GM12865 (cell line): ENCODE data around the gene HELQ.
A peak's percentile ranks its signal among the peaks of the same experiment; 100 is the strongest.

Experiments used
- DNase-seq: peaks from one replicate; pipeline ENCODE4 v3.0.0; 2010; ENCODE audit warnings: low read depth
- H3K4me3 ChIP-seq: 2 replicates; pipeline ENCODE4 v1.5.1; 2011; ENCODE audit warnings: mild to moderate bottlenecking, low read depth, low read length, control low read depth
- CTCF ChIP-seq: IDR thresholded peaks from 2 replicates; pipeline ENCODE4 v1.5.1; 2011; ENCODE audit warnings: low read length, control low read depth, low read depth, inconsistent platforms; ENCODE audit not compliant: insufficient read depth; ENCODE audit errors: missing control alignments

HELQ gene

GRCh38 chr4:83490876-83491450, 35.3 kb upstream of the HELQ start:
- no peak overlapping the region for H3K4me3 ChIP-seq
- TF ChIP-seq CTCF, result peak; percentile 85
- DNase-seq, result peak; percentile 41

- TF ChIP-seq CTCF, result no peak
- no peak overlapping the region for H3K4me3 ChIP-seq
- no peak for DNase-seq
Measured at GRCh38 chr4:83489711-83490326, 34.2 kb upstream of the HELQ start.

GRCh38 chr4:83486457-83487129, 31.0 kb upstream of the HELQ start:
- no peak for TF ChIP-seq CTCF

GRCh38 chr4:83484500-83485461, 29.2 kb upstream of the HELQ start, which contains the start of gene ABRAXAS1:
ABRAXAS1 (minus strand) TSS chr4:83485100; CDS start chr4:83485072, 28 bp downstream.
- peak; percentile 96 for DNase-seq
- peak within 1 kb of the TSS; percentile 92 for H3K4me3 ChIP-seq
- no peak for TF ChIP-seq CTCF

More at GRCh38 chr4:83486457-83487129, 31.0 kb upstream of the HELQ start:
- no peak for DNase-seq
- no peak overlapping the region for H3K4me3 ChIP-seq

GRCh38 chr4:83473966-83474365, 18.3 kb upstream of the HELQ start:
- no peak for DNase-seq
- no peak overlapping the region for H3K4me3 ChIP-seq
- no peak for TF ChIP-seq CTCF

GRCh38 chr4:83473423-83473822, 17.8 kb upstream of the HELQ start:
- TF ChIP-seq CTCF, result no peak
- no peak overlapping the region for H3K4me3 ChIP-seq
- DNase-seq, result no peak
